Measurements from ENCODE around the gene BHLHE40.

The BHLHE40 gene

GRCh38 chr3:5032844-5033243, 53.6 kb downstream of the BHLHE40 start:
- Histone ChIP-seq H3K27ac (no peak overlapping the region), H3K4me3 (IDR thresholded peaks at IDR 0.05; ENCODE audit: insufficient read depth, low read depth, low read length) (no peak overlapping the region), H3K36me3 (ENCODE audit: insufficient read depth) (no peaks in the 10 kb centered on the region), H3K4me1 (ENCODE audit: low read depth, poor library complexity, severe bottlenecking) (no peaks in the 10 kb centered on the region), H3K4me2 (no peak overlapping the region), H3K79me2 (ENCODE audit: insufficient read depth, low read depth) (no peaks in the 10 kb centered on the region), H4K20me1 (ENCODE audit: insufficient read depth) (no peaks in the 10 kb centered on the region), H2AFZ (ENCODE audit: low read depth) (no peak overlapping the region), H3K9ac (no peak overlapping the region), H3K27me3 (ENCODE audit: insufficient read depth, low read depth) (no peaks in the 10 kb centered on the region)
- no peak for TF ChIP-seq CTCF (conservative IDR thresholded peaks at IDR 0.05; ENCODE audit: low read depth, low read length)

All from KMS-11 (cell line).